GM12874 (cell line): ENCODE measurements around the gene SEMA3B.

Experiments
- CTCF ChIP-seq: IDR thresholded peaks from 2 replicates; pipeline ENCODE4 v1.5.1; 2011; ENCODE audit warnings: low read depth, mild to moderate bottlenecking, control low read depth, low read length, moderate library complexity; ENCODE audit not compliant: insufficient read depth

Gene SEMA3B

GRCh38 chr3:50278123-50278879, 9.4 kb downstream of the SEMA3B start:
- no peak for TF ChIP-seq CTCF

GRCh38 chr3:50278880-50279224, 9.9 kb downstream of the SEMA3B start, which contains the start of gene LSMEM2:
Gene LSMEM2 (plus strand): TSS chr3:50279087. CDS start chr3:50279114, 27 bp downstream.
- TF ChIP-seq CTCF = no peak

- TF ChIP-seq CTCF = no peak
Observed at GRCh38 chr3:50279255-50280016, 10.5 kb downstream of the SEMA3B start.

- no peak for TF ChIP-seq CTCF
Observed at GRCh38 chr3:50286322-50287227, 17.6 kb downstream of the SEMA3B start.

- no peak for TF ChIP-seq CTCF
Observed at GRCh38 chr3:50287262-50287661, 18.3 kb downstream of the SEMA3B start.

- no peak for TF ChIP-seq CTCF
Observed at GRCh38 chr3:50288387-50289007, 19.6 kb downstream of the SEMA3B start.
